ENCODE results near the gene NDRG4.

DNA sequence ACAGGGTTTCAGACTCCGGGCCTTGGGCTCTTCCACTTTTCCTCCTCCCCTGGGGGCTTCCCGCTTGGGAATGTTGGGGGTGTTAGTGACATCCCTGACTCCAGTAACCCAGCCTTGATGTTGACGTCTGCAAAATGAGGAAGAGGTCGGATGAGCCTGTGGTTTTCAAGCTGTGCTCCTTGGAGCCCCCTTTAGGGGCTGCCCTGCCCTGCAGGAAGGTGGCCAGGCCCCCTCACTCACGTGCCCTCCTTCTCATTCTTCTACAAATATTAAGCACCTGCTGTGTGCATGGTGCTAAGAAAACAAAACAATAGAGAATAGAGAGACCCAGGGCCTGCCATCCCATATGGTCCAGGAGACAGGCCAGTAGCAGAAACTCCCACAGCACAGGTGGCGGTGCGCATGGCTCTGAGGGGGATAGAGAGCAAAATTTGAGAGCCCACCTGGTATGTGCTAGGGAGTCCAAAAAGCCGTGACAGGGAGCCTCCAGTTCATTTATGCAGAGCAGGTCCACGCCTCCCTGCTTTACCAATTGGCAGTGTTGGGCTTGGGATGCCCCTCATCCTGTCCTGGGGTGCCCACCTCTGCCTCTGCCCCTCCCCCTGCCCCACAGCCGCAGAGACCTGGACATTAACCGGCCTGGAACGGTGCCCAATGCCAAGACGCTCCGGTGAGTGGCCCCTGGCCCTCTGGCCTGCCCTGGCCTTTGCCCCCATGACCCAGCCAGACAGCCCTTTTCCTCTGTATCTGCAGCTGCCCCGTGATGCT lies 7.4 kb downstream of the NDRG4 start:
- TF ChIP-seq, protein P1, sequence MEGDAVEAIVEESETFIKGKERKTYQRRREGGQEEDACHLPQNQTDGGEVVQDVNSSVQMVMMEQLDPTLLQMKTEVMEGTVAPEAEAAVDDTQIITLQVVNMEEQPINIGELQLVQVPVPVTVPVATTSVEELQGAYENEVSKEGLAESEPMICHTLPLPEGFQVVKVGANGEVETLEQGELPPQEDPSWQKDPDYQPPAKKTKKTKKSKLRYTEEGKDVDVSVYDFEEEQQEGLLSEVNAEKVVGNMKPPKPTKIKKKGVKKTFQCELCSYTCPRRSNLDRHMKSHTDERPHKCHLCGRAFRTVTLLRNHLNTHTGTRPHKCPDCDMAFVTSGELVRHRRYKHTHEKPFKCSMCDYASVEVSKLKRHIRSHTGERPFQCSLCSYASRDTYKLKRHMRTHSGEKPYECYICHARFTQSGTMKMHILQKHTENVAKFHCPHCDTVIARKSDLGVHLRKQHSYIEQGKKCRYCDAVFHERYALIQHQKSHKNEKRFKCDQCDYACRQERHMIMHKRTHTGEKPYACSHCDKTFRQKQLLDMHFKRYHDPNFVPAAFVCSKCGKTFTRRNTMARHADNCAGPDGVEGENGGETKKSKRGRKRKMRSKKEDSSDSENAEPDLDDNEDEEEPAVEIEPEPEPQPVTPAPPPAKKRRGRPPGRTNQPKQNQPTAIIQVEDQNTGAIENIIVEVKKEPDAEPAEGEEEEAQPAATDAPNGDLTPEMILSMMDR (IDR thresholded peaks at IDR 0.05): no peak
- no peak for TF ChIP-seq POLR2A (IDR thresholded peaks at IDR 0.05)
